Transverse colon (tissue), 4 donors: Measurements from ENCODE around the gene CEP290.

ENCODE experiments used
- POLR2A ChIP-seq: fragments of 450-650 bp; IDR thresholded peaks from one replicate; pipeline ENCODE4 v1.6.1; 2016; ENCODE audit warnings: antibody characterized with exemption, mild to moderate bottlenecking, moderate library complexity
- POLR2AphosphoS5 ChIP-seq, 3 donors: sonication (generic); formaldehyde crosslinking; IDR thresholded peaks; one replicate each; pipeline ENCODE4 v1.6.1; 2016; ENCODE audit warnings: antibody characterized with exemption in 3 of 3
- TF ChIP-seq, protein P1 (sequence below), 5 experiments: fragments of 200-600 bp in 3 of 5; fragments of 450-650 bp in 2 of 5; sonication (generic) in 3 of 5; IDR thresholded peaks; 1 replicate in 2 of 5; 2 replicates in 3 of 5; pipeline ENCODE4 v1.5.1; 2016 to 2017; ENCODE audit warnings: antibody characterized with exemption in 5 of 5, inconsistent platforms in 3 of 5, mild to moderate bottlenecking in 2 of 5, moderate library complexity in 1 of 5

- TF ChIP-seq, protein P1, sequence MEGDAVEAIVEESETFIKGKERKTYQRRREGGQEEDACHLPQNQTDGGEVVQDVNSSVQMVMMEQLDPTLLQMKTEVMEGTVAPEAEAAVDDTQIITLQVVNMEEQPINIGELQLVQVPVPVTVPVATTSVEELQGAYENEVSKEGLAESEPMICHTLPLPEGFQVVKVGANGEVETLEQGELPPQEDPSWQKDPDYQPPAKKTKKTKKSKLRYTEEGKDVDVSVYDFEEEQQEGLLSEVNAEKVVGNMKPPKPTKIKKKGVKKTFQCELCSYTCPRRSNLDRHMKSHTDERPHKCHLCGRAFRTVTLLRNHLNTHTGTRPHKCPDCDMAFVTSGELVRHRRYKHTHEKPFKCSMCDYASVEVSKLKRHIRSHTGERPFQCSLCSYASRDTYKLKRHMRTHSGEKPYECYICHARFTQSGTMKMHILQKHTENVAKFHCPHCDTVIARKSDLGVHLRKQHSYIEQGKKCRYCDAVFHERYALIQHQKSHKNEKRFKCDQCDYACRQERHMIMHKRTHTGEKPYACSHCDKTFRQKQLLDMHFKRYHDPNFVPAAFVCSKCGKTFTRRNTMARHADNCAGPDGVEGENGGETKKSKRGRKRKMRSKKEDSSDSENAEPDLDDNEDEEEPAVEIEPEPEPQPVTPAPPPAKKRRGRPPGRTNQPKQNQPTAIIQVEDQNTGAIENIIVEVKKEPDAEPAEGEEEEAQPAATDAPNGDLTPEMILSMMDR (IDR thresholded peaks at IDR 0.05), result no peak
- no peak for TF ChIP-seq POLR2A
- no peak for TF ChIP-seq POLR2AphosphoS5 (IDR thresholded peaks at IDR 0.05)
Measured at GRCh38 chr12:88062474-88062873, 79.4 kb downstream of the CEP290 start.
